Measurements from ENCODE around the gene MAGI2. TPM values are rescaled to one million over a fixed set of nuclear protein-coding genes. Genes with fewer than 3 reads are reported as not detected.

MAGI2 gene
- polyA plus RNA-seq, 3 donors = 0.03 to 0.11 TPM; not detected in 1

GRCh38 chr7:79244482-79244881, 209.0 kb downstream of the MAGI2 start:
- Histone ChIP-seq H3K9ac (ENCODE audit: insufficient read depth, low read length, poor library complexity, severe bottlenecking) (no peak overlapping the region), H3K4me2 (replicated peaks; ENCODE audit: extremely low read depth, low read length, poor library complexity, severe bottlenecking) (no peak overlapping the region), H3K79me2 (ENCODE audit: insufficient read depth, low read length) (no peaks in the 10 kb centered on the region), H3K27me3 (ENCODE audit: control insufficient read depth in 2 of 2, insufficient read depth in 2 of 2, low read length in 2 of 2) (no peaks in the 10 kb centered on the region), H3K27ac (ENCODE audit: low read depth in 1 of 2, low read length in 2 of 2) (no peak overlapping the region), H3K36me3 (replicated peaks in 1 of 2; ENCODE audit: control insufficient read depth in 1 of 2, insufficient read depth in 2 of 2, low read length in 2 of 2) (no peaks in the 10 kb centered on the region), H3K4me3 (replicated peaks in 1 of 3; ENCODE audit: low read depth in 2 of 3, low read length in 3 of 3) (no peak overlapping the region), H3K9me3 (replicated peaks in 1 of 2; ENCODE audit: control insufficient read depth in 1 of 2, insufficient read depth in 1 of 2, low read length in 2 of 2) (peaks cover 0 to 3% of the 10 kb centered on the region in 2 donors), H2AFZ (ENCODE audit: insufficient read depth, low read depth, low read length, poor library complexity, severe bottlenecking) (no peak overlapping the region), H3K4me1 (ENCODE audit: control insufficient read depth in 1 of 2, insufficient read depth in 2 of 2, low read length in 2 of 2) (no peaks in the 10 kb centered on the region), H4K20me1 (ENCODE audit: insufficient read depth, low read length) (no peaks in the 10 kb centered on the region)
- H3K4me1 Mint-ChIP-seq = no peaks in the 10 kb centered on the region
- no peaks in the 10 kb centered on the region for H3K36me3 Mint-ChIP-seq
- no peak overlapping the region for H3K27ac Mint-ChIP-seq
- intact Hi-C loops (cut with micrococcal nuclease) = no loop called here
- H3K4me3 Mint-ChIP-seq = no peak overlapping the region
- WGBS (ENCODE audit: insufficient coverage) = 100% methylated on average over 1 of the region's 1 CpG
- H3K9me3 Mint-ChIP-seq = peaks cover 0 to 7% (median 1%) of the 10 kb centered on the region in 7 donors
- TF ChIP-seq CTCF (IDR thresholded peaks at IDR 0.05) = no peak
- DNase-seq = no peak
- H3K27me3 Mint-ChIP-seq (ENCODE audit: low read depth in 3 of 3) = peaks cover 0 to 4% (median 0%) of the 10 kb centered on the region in 3 donors

GRCh38 chr7:79241288-79242060, 212.0 kb downstream of the MAGI2 start:
- no peak overlapping the region for H3K27ac Mint-ChIP-seq
- H3K9me3 Mint-ChIP-seq = peaks cover 0 to 5% (median 0%) of the 10 kb centered on the region in 7 donors
- Histone ChIP-seq H3K9ac (ENCODE audit: insufficient read depth, low read length, poor library complexity, severe bottlenecking) (no peak overlapping the region), H3K79me2 (ENCODE audit: insufficient read depth, low read length) (no peaks in the 10 kb centered on the region), H3K4me3 (replicated peaks in 1 of 3; ENCODE audit: low read depth in 2 of 3, low read length in 3 of 3) (no peak overlapping the region), H3K36me3 (replicated peaks in 1 of 2; ENCODE audit: control insufficient read depth in 1 of 2, insufficient read depth in 2 of 2, low read length in 2 of 2) (no peaks in the 10 kb centered on the region), H2AFZ (ENCODE audit: insufficient read depth, low read depth, low read length, poor library complexity, severe bottlenecking) (no peak overlapping the region), H3K4me2 (replicated peaks; ENCODE audit: extremely low read depth, low read length, poor library complexity, severe bottlenecking) (no peak overlapping the region), H3K4me1 (ENCODE audit: control insufficient read depth in 1 of 2, insufficient read depth in 2 of 2, low read length in 2 of 2) (no peaks in the 10 kb centered on the region), H3K9me3 (replicated peaks in 1 of 2; ENCODE audit: control insufficient read depth in 1 of 2, insufficient read depth in 1 of 2, low read length in 2 of 2) (peaks cover 0 to 3% of the 10 kb centered on the region in 2 donors), H3K27me3 (ENCODE audit: control insufficient read depth in 2 of 2, insufficient read depth in 2 of 2, low read length in 2 of 2) (no peaks in the 10 kb centered on the region), H4K20me1 (ENCODE audit: insufficient read depth, low read length) (no peaks in the 10 kb centered on the region), H3K27ac (ENCODE audit: low read depth in 1 of 2, low read length in 2 of 2) (no peak overlapping the region)
- intact Hi-C loops (cut with micrococcal nuclease) = no loop called here
- no peaks in the 10 kb centered on the region for H3K4me1 Mint-ChIP-seq
- no peak overlapping the region for H3K4me3 Mint-ChIP-seq
- 60% methylated on average over 1 of the region's 1 CpG for WGBS (ENCODE audit: insufficient coverage)
- DNase-seq = no peak
- no peaks in the 10 kb centered on the region for H3K36me3 Mint-ChIP-seq
- no peak for TF ChIP-seq CTCF (IDR thresholded peaks at IDR 0.05)
- peaks cover 0 to 6% (median 0%) of the 10 kb centered on the region in 3 donors for H3K27me3 Mint-ChIP-seq (ENCODE audit: low read depth in 3 of 3)

Data from CD14-positive monocyte (primary cell).